ENCODE results near the gene WDR90.

Gene WDR90

GRCh38 chr16:625117-625976 is 23.8 kb upstream of the WDR90 start:
- Histone ChIP-seq H3K27ac (no peak overlapping the region), H3K4me3 (no peak overlapping the region)

DNA sequence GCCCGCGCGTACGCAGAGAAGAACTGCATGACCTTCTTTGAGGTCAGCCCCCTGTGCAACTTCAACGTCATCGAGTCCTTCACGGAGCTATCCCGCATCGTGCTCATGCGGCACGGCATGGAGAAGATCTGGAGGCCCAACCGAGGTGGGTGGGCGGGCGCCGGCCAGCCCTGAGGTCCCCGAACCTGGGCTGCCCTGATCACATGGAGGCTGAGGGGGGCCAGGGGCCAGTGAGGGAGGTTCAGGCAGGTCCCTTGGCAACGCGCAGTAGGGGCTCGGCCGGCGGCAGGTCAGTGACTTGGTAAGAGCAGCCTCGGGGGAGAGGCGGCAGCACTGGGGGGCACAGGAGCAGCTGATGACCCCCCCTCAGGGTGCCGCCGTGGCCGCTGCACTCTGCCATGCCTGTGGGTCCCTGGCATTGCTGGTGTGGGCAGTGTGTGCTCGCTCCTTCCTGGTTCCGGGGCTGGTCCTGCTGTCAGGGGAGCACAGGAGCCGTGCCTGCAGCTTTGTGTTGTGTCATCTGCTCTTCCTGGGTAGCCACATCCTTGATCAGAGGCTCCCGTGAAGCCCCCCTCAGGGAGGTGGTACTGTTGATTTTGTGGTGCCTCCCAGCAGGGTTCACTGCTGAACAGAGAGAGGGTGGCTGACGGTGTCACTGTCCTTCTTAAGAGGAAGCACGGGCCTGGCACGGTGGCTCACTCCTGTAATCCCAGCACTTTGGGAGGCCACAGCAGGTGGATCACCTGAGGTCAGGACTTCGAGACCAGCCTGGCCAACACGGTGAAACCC is 23.0 kb upstream of the WDR90 start:
- Histone ChIP-seq H3K27ac (peak overlapping the region in 5 of 21 experiments; percentile 16 to 63 (median 36)), H3K4me3 (no peak overlapping the region)

- peak overlapping the region in 4 of 21 experiments; percentile 16 to 63 (median 30) for H3K27ac ChIP-seq
These were observed 22.2 kb upstream of the WDR90 start for GRCh38 chr16:626787-627453.

DNA sequence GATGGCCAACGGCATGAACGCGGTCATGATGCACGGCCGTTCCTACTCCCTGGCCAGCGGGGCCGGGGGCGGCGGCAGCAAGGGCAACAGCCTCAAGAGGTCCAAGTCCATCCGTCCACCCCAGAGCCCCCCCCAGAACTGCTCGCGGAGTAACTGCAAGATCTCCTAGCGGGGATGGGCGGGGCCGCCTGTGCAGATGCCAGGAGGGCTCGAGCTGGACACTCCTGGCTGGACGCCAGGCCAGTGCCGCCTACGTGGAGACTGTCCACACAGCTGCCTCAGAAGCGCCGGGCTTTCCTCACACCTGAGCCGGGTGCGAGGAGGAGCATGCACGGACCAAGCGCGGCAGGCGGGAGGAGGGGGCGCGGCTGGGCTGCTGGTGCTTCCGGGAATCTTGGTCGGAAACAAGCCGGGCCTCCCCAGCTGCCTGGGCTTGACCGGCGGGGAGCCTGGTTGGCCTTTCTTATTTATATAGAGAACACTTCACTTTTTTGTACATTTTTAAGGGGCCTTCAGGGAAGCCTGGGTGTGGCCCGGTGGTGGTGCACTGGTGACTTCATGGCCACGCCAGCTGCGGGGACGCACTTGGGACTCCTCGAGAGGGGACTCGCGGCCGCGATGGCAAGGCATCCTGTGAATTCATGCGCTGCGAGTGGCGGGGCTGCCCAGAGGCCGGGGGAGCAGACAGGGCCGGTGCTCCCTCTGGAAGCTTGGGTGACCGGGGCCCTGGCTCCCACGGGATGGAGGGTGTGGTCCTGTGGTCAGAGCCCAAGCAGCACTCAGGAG is 21.5 kb upstream of the WDR90 start:
- H3K27ac ChIP-seq = no peak overlapping the region
- no peak overlapping the region for H3K4me3 ChIP-seq

More at GRCh38 chr16:626787-627453, 22.2 kb upstream of the WDR90 start:
- H3K4me3 ChIP-seq = no peak overlapping the region

- H3K4me3 ChIP-seq = no peak overlapping the region
- peak overlapping the region in 1 of 21 experiments; percentile 23 for H3K27ac ChIP-seq
These were observed 20.7 kb upstream of the WDR90 start for GRCh38 chr16:628321-629061.

- no peak overlapping the region for H3K4me3 ChIP-seq
- H3K27ac ChIP-seq = peak overlapping the region in 2 of 21 experiments; percentile 18 to 23
These were observed 19.9 kb upstream of the WDR90 start for GRCh38 chr16:629185-629832.

- Histone ChIP-seq H3K27ac (peak overlapping the region in 2 of 21 experiments; percentile 18 to 33), H3K4me3 (no peak overlapping the region)
These were observed 19.3 kb upstream of the WDR90 start for GRCh38 chr16:629833-630248.

- no peak overlapping the region for H3K4me3 ChIP-seq
- peak overlapping the region in 1 of 21 experiments; percentile 33 for H3K27ac ChIP-seq
These were observed 18.8 kb upstream of the WDR90 start for GRCh38 chr16:630249-630814.

GRCh38 chr16:630815-631405 is 18.3 kb upstream of the WDR90 start, which contains the start of gene WFIKKN1:
WFIKKN1 (plus strand) TSS chr16:630985; CDS start chr16:631254, 269 bp downstream.
- Histone ChIP-seq H3K4me3 (no peak within 1 kb of the TSS), H3K27ac (peak within 1 kb of the TSS in 2 of 21 experiments; percentile 18 to 33)

DNA sequence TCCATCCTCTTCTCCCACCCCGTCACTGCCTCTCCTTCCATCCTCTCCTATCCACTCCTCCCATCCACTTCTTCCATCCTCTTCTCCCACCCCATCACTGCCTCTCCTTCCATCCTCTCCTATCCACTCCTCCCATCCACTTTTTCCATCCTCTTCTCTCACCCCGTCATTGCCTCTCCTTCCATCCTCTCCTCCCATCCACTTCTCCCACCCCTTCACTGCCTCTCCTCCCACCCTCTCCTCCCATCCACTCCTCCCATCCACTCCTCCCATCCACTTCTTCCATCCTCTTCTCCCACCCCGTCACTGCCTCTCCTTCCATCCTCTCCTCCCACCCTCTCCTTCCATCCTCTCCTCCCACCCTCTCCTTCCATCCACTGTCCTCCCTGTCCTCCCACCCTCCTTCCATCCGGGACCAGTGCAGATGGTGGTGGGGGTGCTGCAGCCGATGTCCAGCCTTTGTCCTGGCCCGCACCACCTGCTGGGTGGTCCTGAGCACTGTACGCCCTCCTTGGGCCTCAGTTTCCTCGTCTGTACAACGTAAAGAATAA is 17.3 kb upstream of the WDR90 start:
- no peak overlapping the region for H3K4me3 ChIP-seq
- H3K27ac ChIP-seq = no peak overlapping the region

DNA sequence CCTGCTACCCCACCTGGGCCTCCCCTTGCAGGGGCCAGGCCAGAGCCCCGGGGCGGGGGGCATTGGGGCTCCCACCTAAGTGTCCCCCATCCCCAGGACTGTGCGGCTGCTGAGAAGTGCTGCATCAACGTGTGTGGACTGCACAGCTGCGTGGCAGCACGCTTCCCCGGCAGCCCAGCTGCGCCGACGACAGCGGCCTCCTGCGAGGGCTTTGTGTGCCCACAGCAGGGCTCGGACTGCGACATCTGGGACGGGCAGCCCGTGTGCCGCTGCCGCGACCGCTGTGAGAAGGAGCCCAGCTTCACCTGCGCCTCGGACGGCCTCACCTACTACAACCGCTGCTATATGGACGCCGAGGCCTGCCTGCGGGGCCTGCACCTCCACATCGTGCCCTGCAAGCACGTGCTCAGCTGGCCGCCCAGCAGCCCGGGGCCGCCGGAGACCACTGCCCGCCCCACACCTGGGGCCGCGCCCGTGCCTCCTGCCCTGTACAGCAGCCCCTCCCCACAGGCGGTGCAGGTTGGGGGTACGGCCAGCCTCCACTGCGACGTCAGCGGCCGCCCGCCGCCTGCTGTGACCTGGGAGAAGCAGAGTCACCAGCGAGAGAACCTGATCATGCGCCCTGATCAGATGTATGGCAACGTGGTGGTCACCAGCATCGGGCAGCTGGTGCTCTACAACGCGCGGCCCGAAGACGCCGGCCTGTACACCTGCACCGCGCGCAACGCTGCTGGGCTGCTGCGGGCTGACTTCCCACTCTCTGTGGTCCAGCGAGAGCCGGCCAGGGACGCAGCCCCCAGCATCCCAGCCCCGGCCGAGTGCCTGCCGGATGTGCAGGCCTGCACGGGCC is 16.5 kb upstream of the WDR90 start:
- H3K27ac ChIP-seq = no peak overlapping the region
- H3K4me3 ChIP-seq = no peak overlapping the region

GRCh38 chr16:633336-634050 is 15.7 kb upstream of the WDR90 start:
- H3K27ac ChIP-seq = no peak overlapping the region
- H3K4me3 ChIP-seq = no peak overlapping the region

GRCh38 chr16:634051-634670 is 15.0 kb upstream of the WDR90 start:
- Histone ChIP-seq H3K27ac (no peak overlapping the region), H3K4me3 (no peak overlapping the region)

DNA sequence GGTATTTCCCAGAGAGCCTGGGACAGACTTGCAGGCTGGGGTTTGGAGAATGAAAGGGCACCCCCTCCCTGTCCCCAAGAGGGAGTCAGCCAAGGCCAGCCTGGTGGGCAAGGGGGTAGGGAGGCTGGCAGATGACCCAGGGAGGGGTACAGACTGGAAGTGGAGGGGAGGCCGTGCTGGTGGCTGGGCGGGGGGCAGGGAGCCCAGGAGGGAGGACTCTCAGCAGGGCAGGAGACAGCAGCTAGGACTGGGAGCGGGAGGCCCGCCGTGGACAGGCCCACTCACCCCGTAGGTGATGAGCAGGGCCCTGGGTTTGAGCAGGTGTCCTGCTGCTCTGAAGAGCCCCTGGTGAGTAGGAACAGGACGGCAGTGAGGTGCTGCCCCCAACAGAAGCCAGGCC is 14.2 kb upstream of the WDR90 start:
- peak overlapping the region in 3 of 21 experiments; percentile 86 to 94 (median 92) for H3K27ac ChIP-seq
- peak overlapping the region in 5 of 7 experiments; percentile 62 to 90 (median 73) for H3K4me3 ChIP-seq

- Histone ChIP-seq H3K4me3 (peak overlapping the region; percentile 62 to 90 (median 73)), H3K27ac (peak overlapping the region; percentile 30 to 95 (median 88))
These were observed 13.5 kb upstream of the WDR90 start for GRCh38 chr16:635573-636205.
